D341Med (cell line): ENCODE data around the gene SLC6A19.

ENCODE experiments used
- DNase-seq: peaks from one replicate; pipeline ENCODE4 v3.0.0; 2012; ENCODE audit warnings: low spot score

Gene SLC6A19

DNA sequence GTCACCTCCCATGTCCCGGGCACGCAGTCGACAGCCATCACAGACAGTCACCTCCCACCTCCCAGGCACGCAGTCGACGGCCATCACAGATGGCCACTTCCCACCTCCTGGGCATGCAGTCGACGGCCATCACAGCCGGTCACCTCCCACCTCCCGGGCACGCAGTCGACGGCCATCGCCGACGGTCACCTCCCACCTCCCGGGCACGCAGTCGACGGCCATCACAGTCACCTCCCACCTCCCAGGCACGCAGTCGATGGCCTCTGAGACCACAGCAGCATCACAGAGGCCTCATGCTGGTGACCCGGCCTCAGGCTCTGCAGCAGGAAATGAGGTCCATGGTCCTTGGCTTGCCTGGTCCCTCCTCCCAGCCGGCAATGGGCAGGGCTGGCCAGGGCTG, 5.5 kb upstream of the SLC6A19 start:
- no peak for DNase-seq

DNA sequence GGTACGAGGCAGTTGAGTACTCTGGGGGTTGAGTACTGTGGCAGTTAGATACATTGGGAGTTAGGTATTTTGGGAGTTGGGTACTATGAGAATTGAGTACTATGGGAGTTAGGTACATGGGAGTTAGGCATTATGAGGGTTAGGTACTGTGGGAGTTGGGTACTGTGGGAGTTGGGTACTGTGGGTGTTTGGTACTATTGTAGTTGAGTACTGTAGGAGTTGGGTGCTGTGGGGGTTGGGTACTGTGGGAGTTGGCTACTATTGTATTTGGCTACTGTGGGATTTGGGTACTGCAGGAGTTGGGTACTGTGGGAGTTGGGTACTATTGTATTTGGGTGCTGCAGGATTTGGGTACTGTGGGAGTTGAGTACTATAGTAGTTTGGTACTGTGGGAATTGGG, 4.8 kb upstream of the SLC6A19 start:
- no peak for DNase-seq

DNA sequence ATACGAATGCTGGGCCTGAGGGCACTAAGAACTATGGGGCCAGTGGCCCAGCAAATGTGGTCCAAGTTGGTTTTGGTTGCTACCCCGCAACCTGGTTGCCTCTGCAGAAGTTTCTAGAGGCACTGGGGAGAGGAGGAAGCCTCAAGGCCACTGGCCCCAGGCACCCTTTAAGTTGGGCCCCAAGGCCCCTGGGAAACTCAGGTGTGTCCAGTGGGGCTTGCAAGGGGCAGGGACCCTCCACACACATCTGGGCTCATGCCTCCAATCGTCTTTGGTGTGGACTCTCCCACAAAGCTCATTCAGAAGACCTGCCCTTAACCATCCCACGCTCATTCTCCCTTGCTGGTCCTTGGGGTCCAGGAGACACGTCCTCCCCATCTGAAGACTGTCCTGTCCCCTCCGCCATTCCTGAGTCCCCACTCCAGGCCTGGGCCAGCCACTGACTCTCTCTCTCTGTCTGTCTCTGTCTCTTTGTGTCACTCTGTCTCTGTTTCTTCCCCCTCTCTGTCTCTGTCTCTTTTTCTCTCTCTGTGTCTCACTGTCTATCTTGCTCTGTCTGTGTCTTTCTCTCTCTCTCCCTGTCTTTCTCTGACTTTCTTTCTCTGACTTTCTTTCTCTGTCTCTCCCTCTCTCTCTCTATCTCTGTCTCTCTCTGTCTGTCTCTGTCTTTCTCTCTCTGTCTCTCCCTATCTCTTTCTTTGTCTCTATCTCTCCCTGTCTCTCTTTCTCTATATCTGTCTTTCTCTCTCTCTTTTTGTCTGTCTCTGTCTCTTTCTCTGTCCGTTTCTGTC, 3.3 kb upstream of the SLC6A19 start:
- no peak for DNase-seq

DNA sequence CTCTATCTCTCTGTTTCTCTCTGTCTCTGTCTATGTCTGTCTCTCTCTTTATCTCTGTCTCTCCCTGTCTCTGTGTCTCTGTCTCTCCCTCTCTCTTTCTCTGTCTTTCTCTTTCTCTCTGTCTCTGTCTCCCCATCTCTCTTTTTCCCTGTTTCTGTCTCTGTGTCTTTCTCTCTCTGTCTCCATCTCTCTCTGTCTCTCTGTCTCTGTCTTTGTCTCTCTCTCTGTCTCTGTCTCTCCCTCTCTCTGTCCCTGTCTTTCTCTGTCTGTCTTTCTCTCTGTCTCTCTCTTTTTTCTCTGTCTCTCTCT, 2.1 kb upstream of the SLC6A19 start:
- DNase-seq = no peak

DNA sequence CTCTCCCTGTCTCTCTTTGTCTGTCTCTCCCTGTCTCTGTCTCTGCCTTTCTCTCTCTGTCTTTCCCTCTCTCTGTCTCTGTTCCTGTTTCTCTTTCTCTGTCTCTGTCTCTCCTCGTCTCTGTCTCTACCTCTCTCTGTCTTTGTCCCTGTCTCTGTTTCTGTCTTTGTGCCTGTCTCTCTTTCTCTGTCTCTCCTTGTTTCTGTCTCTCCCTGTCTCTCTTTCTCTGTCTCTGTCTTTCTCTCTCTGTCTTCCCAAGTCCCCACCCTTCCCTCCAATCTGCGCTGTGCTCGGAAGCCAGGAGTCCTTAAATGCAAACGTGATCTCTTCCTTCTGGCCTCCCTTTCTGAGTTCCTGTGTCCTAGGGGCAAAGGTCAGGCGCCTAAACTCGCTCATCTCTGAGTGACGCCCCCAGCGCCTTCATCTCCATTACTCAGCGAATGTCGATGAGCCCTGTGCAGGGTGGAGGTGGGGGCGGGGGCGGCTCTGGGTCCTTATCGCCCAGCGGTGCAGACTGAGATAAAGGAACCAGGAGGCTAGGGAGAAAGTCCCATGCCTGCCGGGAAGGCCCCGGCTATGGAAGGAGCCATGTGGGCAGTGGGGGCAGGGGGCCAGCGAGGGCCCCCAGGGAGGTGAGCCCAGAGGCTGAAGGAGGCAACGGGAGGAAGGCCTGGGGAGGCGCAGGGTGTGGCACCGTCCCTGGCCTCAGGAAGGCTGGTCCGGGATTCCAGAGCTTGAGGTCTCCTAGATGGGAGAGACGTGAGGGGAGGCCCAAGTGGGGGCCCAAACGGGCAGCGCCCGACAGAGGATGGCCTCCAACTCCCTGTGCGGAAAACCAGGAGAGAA, 1.5 kb upstream of the SLC6A19 start:
- DNase-seq = no peak

DNA sequence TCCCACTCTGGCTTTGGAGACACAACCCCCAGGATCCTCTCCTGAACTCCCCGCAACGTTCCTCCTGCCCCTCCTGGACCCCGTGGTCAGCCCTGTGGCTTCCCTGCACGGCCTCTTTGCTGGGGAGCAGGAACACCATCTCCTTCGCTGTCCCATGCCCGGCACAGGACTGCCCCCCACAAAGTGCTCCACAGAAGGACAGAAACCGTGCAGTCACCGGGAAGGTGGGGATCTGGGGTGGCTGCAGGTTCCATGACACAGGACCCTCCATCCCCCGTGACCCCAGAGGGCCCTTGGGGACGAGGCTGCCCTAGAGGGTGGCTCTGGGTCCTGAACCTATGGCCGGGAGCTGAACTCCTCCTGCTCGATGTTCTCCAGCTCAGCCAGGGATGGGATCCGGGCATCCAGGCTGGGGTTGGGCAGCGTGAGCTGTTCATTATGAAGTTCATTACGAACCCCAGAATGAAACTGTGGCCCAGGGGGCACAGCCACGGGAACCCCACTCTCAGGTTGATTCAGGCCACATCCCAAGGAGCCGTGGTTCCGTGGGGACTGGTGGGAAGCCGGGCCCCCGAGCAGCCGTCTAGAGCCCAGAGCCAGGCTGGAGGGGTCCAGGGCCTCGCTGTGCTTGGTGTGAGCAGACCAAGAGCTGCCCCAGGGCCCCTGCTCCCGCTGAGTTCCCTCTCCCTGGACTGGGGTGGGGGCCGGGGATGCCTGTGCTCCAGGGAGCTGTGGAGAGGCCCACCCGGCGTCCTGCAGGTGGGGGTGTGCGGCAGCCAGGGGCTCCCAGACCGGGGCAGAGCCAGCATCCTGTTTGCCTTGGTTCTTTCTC, 684 bp upstream of the SLC6A19 start:
- DNase-seq = no peak

DNA sequence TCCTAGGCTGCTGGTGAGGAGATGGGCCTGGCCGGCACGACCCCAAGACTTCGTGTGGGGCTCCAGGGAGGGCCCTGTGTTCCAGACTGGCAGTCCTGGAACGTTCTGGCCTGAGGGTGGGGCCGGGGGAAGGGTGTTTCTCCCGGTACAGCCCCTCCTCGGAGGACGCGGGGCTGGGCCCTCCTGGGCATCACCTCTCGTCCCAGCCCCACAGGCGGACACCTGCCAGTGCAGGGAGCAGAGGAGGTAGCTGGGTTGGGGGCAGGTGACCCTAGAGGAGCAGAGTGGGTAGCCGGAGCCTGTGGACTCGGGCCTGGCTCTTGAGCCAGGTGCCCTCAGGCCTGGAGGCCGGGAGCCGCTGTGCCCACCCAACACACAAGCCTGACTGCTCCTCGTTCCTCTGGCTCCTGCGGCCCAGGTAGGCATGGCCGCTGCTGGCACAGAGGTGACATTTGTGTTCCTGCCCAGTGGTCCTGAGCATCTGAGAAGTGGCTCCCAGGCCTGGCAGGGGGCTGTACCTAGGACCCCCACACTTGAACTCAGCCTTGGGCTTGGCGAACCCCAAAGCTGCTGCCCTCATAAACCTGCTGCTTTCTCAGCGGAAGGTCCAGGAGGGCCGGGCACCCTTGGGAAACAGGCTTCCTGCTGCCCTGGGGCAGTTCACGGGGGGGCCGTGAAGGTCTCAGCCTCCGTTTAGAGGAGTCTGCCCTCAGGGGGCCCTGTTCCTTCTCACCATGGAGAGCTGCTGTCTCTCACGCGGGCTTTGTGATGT, 817 bp downstream of the SLC6A19 start:
- DNase-seq = no peak

DNA sequence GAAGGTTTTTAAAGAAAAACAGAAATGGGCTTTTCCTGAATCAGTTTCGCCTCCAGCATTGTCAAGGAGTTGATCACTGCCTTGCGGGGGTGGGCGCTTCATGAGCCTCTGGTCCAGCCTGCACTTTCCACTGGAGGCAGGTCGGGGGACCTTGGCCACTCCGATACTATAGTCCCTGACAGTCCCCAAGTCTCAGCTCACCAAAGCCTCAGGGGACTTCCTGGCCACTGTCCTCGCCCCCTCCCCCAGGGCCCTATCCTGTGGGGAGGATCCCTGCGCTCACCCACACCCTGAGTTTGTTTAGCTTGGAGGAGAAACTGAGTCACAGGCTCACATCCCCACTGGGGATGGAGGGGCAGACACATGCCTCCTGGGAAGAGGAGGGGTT, 1.4 kb downstream of the SLC6A19 start:
- no peak for DNase-seq

DNA sequence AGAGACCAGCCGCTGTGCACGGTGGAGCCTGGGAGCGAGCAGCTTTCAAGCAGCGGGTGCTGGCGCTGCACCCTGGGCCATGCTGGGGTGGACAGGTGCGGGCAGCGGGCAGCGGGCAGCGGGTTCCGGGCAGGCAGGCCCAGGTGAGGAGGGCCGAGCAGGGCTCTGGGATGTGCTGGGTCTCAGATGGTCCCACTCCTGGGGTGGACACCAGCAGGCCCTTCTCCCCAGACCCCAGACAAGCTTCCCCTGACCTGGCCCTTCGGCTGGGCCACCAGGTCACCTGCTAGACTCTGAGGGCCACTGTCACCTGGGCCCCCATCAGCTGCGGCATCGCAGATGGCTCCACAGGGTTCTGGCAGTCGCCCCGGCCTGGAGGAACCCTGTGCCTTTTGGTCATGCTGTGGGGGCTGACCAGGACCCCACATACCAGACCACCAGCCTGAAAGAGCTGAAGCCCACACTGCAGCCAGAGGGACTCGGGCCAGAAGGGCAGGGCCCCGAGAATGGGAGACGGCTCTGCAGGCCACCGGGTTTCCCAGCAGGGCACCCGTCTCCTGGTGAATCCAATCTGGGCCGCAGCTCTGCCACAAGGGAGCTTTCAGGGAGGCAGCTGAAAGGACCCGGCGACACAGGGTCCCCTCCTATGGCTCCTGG, 2.0 kb downstream of the SLC6A19 start:
- DNase-seq = no peak

DNA sequence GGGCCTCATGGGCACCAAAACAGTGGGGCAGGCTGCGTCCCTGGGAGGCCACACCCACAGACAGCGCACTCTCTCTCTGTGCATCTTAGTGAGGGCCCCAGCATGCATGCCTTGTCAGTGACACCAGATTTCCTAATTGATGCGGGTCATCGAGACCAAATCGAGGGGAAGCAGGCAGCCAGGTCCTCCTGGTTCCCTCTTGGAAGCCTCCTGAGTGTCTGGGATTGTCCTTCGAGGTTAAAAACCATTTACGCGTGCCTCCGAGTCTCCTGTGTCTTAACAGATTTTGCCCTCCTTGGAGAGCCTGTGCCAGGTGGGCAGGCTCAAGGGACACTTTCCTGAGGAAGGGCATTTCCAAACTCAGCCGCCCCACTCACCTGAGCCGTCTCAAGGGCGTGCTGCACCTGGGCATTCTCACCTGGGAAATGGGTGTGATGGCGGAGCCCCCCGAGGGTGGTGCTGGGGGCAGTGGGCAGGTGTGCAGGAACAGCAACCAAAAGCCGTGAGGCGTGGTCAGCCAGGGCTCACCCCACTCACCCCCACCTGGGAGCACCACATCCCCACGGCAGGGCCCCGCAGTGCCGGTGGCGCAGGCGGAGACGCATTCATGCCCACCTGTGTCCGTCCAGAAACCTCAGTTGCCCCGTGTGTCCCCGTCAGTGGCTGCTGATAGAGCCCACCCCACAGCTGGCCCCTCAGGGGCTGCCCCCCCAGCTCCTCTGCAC, 2.7 kb downstream of the SLC6A19 start:
- DNase-seq = no peak

DNA sequence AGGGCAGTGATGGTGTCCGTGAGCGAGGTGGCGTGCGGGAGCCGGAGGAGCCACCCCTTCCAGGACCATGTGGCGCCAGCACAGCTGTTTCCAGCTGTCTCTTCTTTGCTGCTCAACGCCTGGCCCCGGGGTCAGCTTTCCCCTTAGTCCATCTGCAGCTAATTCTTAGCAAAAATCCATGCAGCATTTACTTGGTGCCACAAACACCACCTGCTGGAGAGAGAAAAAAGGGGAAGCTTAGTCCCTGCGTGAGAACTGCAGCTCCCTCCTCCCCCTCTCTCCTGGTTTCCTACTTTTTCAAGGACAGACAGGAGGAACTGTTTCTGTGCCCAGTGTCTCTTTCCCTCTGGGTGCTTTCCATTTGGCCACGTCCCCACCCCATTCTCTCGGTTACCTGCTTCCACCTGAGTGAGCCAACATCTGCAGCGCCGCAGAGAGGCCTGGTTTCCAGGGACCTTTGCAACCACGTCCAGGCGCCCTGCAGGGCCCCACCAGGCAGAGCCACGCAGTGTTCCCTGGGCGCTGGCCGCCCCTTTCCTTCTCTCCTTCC, 3.4 kb downstream of the SLC6A19 start:
- DNase-seq = no peak

DNA sequence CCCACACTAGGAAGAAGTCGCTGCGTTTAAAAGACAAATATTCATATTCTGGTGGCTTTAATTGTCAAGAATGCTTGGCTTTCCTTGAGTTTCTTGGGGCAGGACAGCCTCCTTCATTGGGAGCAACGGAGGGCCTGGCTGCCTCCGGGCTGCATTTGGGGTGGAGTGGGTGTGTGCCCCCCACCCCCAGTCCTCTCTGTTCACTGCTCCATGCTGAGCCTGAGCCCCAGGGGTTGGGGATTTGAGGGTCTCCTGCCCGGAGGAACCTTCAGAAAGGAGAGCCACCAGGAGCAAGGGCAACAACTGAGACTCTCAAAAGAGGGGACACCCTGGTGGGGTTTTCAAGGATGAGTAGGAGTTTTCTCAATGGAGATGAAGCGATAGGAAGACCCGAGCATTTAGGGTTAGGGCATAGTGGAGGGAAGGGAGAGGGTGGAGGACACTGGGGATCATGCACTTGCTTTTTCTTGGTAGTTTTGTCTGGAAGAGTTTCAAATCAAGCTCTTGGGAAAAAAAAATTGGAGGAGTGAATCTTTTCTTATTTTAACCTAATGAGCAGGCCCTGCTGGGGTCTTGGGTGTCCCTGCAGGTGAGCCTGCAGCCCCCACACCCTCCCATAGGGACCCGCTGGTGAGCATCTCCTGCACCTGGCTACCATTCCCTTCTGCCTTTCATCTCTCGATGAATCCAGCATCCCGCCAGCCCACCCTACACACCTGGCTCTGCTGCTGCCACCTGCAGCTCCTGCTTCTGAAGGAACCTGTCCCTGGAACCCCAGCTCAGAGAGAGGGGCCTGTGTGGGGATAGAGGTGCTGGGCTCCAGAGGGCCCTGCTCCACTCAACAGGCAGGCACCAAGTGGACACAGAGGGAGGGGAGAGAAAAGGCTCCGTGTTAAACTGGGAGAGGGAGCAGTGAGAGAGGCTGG, 4.1 kb downstream of the SLC6A19 start:
- no peak for DNase-seq

DNA sequence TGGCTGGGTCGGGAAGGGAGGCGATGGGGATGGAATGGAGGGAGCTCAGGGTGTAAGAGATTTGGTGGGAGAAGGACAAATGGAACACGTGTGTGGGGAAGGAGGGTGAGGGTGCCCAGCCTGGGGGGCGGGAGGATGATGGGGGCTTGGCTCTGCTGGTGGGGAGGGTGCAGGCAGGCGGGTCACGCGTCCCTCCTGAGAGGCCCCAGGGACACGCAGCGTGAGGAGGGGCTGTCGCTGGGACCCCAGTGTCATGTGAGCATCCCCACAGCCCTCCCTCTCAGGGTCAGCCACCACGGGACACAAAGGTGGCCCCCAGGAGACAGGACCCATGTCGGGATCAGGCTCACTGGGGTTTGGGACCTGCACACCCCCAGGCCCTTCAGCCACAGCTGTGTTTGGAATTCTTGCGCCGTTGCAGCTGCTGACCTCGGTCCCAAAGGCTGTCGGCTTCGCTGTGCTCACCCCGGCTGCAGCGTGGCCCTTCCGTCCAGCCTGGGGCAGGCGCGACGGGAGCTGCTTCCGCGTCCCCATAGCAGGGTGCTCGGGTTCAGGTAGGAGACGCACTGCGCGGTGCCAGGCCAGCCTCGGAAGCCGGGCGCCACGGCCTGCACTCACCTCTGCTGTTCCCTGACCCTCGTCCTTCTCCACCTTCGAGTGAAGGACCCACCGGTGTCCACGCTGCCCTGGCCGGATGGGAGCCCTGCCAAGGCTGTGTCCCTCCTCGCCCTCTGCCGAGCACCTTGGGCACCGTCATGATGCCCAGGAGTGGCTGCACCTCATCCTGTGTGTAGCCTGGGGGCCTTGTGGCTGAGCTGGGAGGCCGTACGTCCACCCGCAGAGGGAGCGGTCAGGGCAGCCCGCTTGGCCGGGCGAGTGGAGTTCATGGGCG, 5.4 kb downstream of the SLC6A19 start:
- no peak for DNase-seq

DNA sequence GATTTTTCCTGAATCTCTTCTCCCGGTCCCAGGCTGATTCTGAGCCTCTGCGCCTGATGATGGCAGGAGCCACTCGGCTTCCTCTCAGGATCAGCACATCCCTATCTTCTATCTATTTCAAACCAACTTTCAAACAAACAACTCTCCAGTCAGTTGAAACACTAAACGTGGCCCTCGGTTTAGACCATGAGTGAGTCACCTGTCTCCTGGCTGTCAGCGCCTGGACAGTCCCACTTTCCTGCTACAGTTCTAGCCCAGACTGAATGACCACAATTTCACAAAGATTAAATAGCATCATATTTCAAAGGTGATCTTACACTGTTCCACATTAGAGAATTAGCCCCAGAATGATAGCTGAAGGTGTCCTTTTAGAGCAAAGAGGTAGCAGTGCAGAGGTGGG, 6.2 kb downstream of the SLC6A19 start:
- DNase-seq = no peak

DNA sequence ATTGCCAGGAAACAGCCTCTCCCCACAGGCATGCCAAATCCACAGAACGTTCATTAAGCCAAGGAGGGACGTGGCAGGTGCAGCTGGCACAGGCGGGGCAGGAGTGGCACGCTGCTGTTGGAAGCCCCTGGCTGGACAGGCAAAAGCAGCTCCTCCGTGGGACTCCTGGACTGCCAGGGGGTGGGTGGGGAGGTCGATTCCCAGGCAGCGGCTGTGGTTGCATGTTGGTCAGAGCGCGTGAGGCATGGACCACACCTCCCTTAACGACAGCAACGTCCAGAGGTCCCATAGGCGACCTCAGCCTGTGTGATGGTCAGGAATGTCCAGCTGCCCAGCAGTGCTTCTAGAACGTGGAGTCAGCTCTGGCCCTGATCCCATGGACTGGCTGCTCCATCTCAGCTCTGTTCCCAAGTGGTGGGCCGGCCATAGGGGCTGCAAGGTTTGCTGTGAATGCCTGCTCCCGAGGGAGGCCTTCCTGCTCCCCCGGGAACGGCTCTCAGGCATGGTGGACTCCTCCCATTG, 6.9 kb downstream of the SLC6A19 start:
- no peak for DNase-seq

DNA sequence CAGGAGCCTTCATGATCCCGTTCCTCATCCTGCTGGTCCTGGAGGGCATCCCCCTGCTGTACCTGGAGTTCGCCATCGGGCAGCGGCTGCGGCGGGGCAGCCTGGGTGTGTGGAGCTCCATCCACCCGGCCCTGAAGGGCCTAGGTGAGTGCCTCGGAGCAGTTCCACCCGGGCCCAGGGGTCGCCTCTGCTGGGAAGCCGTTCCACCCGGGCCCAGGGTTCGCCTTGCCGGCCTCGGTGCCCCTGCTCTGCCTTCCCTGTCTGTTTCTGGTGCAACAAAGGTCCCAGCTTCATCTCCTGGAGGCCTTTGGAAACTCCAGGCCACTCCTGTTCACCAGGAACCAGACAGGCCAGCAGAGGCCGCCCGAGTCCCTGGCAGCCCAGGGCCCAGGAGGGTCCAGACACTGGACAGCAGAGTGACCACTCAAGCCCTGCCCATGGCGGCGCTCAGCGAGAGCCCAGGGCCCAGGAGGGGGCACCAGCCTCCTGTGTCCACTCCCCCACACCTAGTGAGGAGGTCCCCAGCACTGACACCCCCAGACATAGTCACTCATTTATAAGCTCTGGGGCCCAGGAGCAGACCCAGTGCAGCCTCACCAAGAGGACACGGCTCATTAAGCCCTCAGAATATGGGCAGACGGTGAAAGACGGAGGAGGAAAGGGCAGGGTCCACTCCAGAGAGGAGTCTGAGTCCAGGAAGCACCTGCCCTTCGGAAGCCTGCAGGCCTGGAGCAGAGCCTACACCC, 7.5 kb downstream of the SLC6A19 start:
- no peak for DNase-seq

DNA sequence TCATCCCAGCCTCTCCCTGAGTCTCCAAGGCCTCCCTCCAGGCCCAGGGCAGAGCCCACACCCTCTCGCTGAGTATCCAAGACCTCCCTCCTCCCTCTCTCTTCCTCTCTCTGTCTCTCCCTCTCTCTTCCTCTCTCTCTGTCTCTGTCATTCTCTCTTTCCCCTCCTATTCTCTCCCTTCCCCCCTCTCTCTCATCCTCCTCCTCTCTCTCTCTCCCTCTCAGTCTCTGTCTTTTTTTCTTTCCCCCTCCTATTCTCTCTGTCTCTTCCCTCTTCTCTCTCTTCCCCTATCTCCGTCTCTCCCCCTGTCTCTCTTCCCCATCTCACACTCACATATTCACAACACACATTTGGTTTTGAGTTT, 8.1 kb downstream of the SLC6A19 start:
- DNase-seq = no peak
